Progenitor cell of endocrine pancreas (in vitro differentiated cells): Measurements from ENCODE around the gene DCLK2. TPM values are rescaled to one million over a fixed set of nuclear protein-coding genes. Genes with fewer than 3 reads are reported as not detected.
A peak's percentile ranks its signal among the peaks of the same experiment; 100 is the strongest.

ENCODE experiments used
- DNase-seq: peaks from one replicate; pipeline ENCODE4 v3.0.0; 2021; ENCODE audit warnings: low spot score; ENCODE audit not compliant: unreplicated experiment
- H3K27ac Mint-ChIP-seq: 2 replicates; pipeline ENCODE4 v1.8.0; 2021; ENCODE audit warnings: mild to moderate bottlenecking, moderate library complexity, mixed read lengths
- H3K27me3 Mint-ChIP-seq: 2 replicates; pipeline ENCODE4 v1.8.0; 2021; ENCODE audit warnings: mixed read lengths
- H3K36me3 Mint-ChIP-seq: 2 replicates; pipeline ENCODE4 v1.8.0; 2022; ENCODE audit warnings: mixed read lengths; ENCODE audit not compliant: insufficient read depth
- H3K4me1 Mint-ChIP-seq: 2 replicates; pipeline ENCODE4 v1.8.0; 2021; ENCODE audit warnings: low read depth, mixed read lengths
- H3K4me3 Mint-ChIP-seq: 2 replicates; pipeline ENCODE4 v1.8.0; 2021; ENCODE audit warnings: low read depth, mild to moderate bottlenecking, moderate library complexity, mixed read lengths
- H3K9me3 Mint-ChIP-seq: 2 replicates; pipeline ENCODE4 v1.8.0; 2021; ENCODE audit warnings: low read depth, mixed read lengths
- CTCF ChIP-seq: fragments of 200-600 bp; sonication (generic); IDR thresholded peaks from one replicate; pipeline ENCODE4 v1.5.0; 2021; ENCODE audit warnings: antibody characterized with exemption, mild to moderate bottlenecking; ENCODE audit not compliant: unreplicated experiment
- total RNA-seq: library from RNA; stranded (reverse); gene quantifications from 2 replicates; pipeline ENCODE4 v1.2.1, GENCODE V29; 2021

The DCLK2 gene
- total RNA-seq, 1 donor from 2014 or later: 7.2 TPM

- DNase-seq: no peak
- H3K9me3 Mint-ChIP-seq: peaks cover 3% of the 10 kb centered on the region
Measured at GRCh38 chr4:150142831-150143230, 64.6 kb downstream of the DCLK2 start.

GRCh38 chr4:150145090-150145945, 67.1 kb downstream of the DCLK2 start:
- peak; percentile 18 for TF ChIP-seq CTCF
- no peak overlapping the region for H3K4me3 Mint-ChIP-seq
- no peak for DNase-seq
- peaks cover 3% of the 10 kb centered on the region for H3K9me3 Mint-ChIP-seq
- no peaks in the 10 kb centered on the region for H3K4me1 Mint-ChIP-seq
- H3K27me3 Mint-ChIP-seq: no peaks in the 10 kb centered on the region
- H3K27ac Mint-ChIP-seq: no peak overlapping the region
- no peaks in the 10 kb centered on the region for H3K36me3 Mint-ChIP-seq

More at GRCh38 chr4:150142831-150143230, 64.6 kb downstream of the DCLK2 start:
- TF ChIP-seq CTCF: no peak
- H3K27me3 Mint-ChIP-seq: no peaks in the 10 kb centered on the region
- H3K4me1 Mint-ChIP-seq: no peaks in the 10 kb centered on the region
- no peaks in the 10 kb centered on the region for H3K36me3 Mint-ChIP-seq
- H3K27ac Mint-ChIP-seq: no peak overlapping the region
- H3K4me3 Mint-ChIP-seq: no peak overlapping the region

- H3K36me3 Mint-ChIP-seq: no peaks in the 10 kb centered on the region
- H3K27ac Mint-ChIP-seq: no peak overlapping the region
- no peaks in the 10 kb centered on the region for H3K27me3 Mint-ChIP-seq
- DNase-seq: no peak
- no peak overlapping the region for H3K4me3 Mint-ChIP-seq
- H3K4me1 Mint-ChIP-seq: no peaks in the 10 kb centered on the region
- peaks cover 3% of the 10 kb centered on the region for H3K9me3 Mint-ChIP-seq
- no peak for TF ChIP-seq CTCF
Measured at GRCh38 chr4:150145946-150146340, 67.7 kb downstream of the DCLK2 start.

- no peaks in the 10 kb centered on the region for H3K9me3 Mint-ChIP-seq
- H3K27ac Mint-ChIP-seq: no peak overlapping the region
- DNase-seq: no peak
- H3K4me3 Mint-ChIP-seq: no peak overlapping the region
- no peak for TF ChIP-seq CTCF
- no peaks in the 10 kb centered on the region for H3K27me3 Mint-ChIP-seq
- H3K36me3 Mint-ChIP-seq: no peaks in the 10 kb centered on the region
- no peaks in the 10 kb centered on the region for H3K4me1 Mint-ChIP-seq
Measured at GRCh38 chr4:150149381-150149780, 71.1 kb downstream of the DCLK2 start.

- DNase-seq: no peak
- TF ChIP-seq CTCF: no peak
- Mint-ChIP-seq H3K27me3 (no peaks in the 10 kb centered on the region), H3K4me3 (no peak overlapping the region), H3K4me1 (no peaks in the 10 kb centered on the region), H3K9me3 (no peaks in the 10 kb centered on the region), H3K36me3 (no peaks in the 10 kb centered on the region), H3K27ac (no peak overlapping the region)
Measured at GRCh38 chr4:150150629-150151062, 72.4 kb downstream of the DCLK2 start.
